Skeletal muscle tissue (tissue), 4 donors: ENCODE data around the gene SPATA46. TPM values are rescaled to one million over a fixed set of nuclear protein-coding genes. Genes with fewer than 3 reads are reported as not detected.

Source experiments
- H3K27ac ChIP-seq: one replicate; pipeline ENCODE4 v1.7.0; 2013; ENCODE audit warnings: mild to moderate bottlenecking, low read depth, low read length, inconsistent platforms
- H3K27me3 ChIP-seq, 3 donors: one replicate each; pipeline ENCODE4 v1.7.0; 2013; ENCODE audit warnings: low read length in 3 of 3; ENCODE audit not compliant: control insufficient read depth in 3 of 3, insufficient read depth in 3 of 3
- H3K36me3 ChIP-seq, 3 donors: one replicate each; pipeline ENCODE4 v1.7.0; 2013; ENCODE audit warnings: low read length in 3 of 3; ENCODE audit not compliant: control insufficient read depth in 3 of 3, insufficient read depth in 3 of 3
- H3K4me1 ChIP-seq, 3 donors: one replicate each; pipeline ENCODE4 v1.7.0; 2013; ENCODE audit warnings: low read length in 3 of 3, mild to moderate bottlenecking in 3 of 3; ENCODE audit not compliant: control insufficient read depth in 3 of 3, insufficient read depth in 3 of 3
- H3K4me3 ChIP-seq, 3 donors: one replicate each; pipeline ENCODE4 v1.7.0; 2013; ENCODE audit warnings: low read length in 3 of 3
- H3K9ac ChIP-seq, 3 donors: one replicate each; pipeline ENCODE4 v1.7.0; 2013; ENCODE audit warnings: low read length in 3 of 3, mild to moderate bottlenecking in 3 of 3, moderate library complexity in 2 of 3, low read depth in 1 of 3
- H3K9me3 ChIP-seq, 3 donors: one replicate each; pipeline ENCODE4 v1.7.0; 2013; ENCODE audit warnings: low read length in 3 of 3; ENCODE audit not compliant: control insufficient read depth in 3 of 3
- total RNA-seq: library from RNA; depleted of rRNA; stranded (reverse); fragments of >200 nt; gene quantifications from one replicate; pipeline ENCODE4 v1.2.3, GENCODE V29; 2014
- donor health status: Osteomylitis.

Gene SPATA46
- total RNA-seq, 1 donor from 2014 or later: not detected

DNA sequence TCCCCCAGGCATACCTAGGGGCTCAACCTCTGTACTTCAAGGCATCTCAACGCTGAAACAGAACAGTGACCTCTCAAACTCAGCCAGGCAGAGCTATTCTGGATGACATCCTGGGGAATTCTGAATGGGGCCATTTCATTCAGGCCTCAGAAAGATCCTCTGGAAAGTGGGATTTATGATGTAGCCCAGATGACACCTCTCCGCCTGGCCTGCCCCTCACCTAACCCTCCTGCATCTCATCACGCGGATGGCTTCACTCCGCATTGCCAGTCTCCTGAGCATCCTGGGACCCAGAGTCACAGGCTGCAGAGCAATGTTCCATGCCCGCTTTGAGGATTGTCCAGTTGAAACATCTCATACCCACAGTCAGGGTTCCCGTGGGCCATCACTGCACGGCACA is 1.2 kb downstream of the SPATA46 start:
- Histone ChIP-seq H3K4me1 (no peaks in the 10 kb centered on the region), H3K9me3 (no peaks in the 10 kb centered on the region), H3K27ac (no peak overlapping the region)

GRCh38 chr1:162374406-162374805 is 2.2 kb downstream of the SPATA46 start:
- H3K9ac ChIP-seq: no peak overlapping the region
- no peaks in the 10 kb centered on the region for H3K4me1 ChIP-seq
- no peak overlapping the region for H3K4me3 ChIP-seq
- no peaks in the 10 kb centered on the region for H3K27me3 ChIP-seq
- H3K27ac ChIP-seq: no peak overlapping the region
- H3K36me3 ChIP-seq: no peaks in the 10 kb centered on the region
- no peaks in the 10 kb centered on the region for H3K9me3 ChIP-seq

More for the DNA sequence above, 1.2 kb downstream of the SPATA46 start:
- no peaks in the 10 kb centered on the region for H3K27me3 ChIP-seq
- H3K36me3 ChIP-seq: no peaks in the 10 kb centered on the region
- H3K4me3 ChIP-seq: no peak overlapping the region
- no peak overlapping the region for H3K9ac ChIP-seq

- Histone ChIP-seq H3K27ac (no peak overlapping the region), H3K4me1 (no peaks in the 10 kb centered on the region), H3K9me3 (no peaks in the 10 kb centered on the region), H3K27me3 (no peaks in the 10 kb centered on the region), H3K36me3 (no peaks in the 10 kb centered on the region), H3K9ac (no peak overlapping the region), H3K4me3 (no peak overlapping the region)
These were observed 3.0 kb downstream of the SPATA46 start for GRCh38 chr1:162373541-162374260.

GRCh38 chr1:162373072-162373427 is 3.6 kb downstream of the SPATA46 start:
- no peak overlapping the region for H3K27ac ChIP-seq
- H3K27me3 ChIP-seq: no peaks in the 10 kb centered on the region
- no peaks in the 10 kb centered on the region for H3K36me3 ChIP-seq
- H3K4me3 ChIP-seq: no peak overlapping the region
- H3K9me3 ChIP-seq: no peaks in the 10 kb centered on the region
- H3K4me1 ChIP-seq: no peaks in the 10 kb centered on the region
- H3K9ac ChIP-seq: no peak overlapping the region

GRCh38 chr1:162372159-162373071 is 4.2 kb downstream of the SPATA46 start:
- Histone ChIP-seq H3K9me3 (no peaks in the 10 kb centered on the region), H3K4me3 (no peak overlapping the region), H3K4me1 (no peaks in the 10 kb centered on the region), H3K9ac (no peak overlapping the region), H3K36me3 (no peaks in the 10 kb centered on the region), H3K27me3 (no peaks in the 10 kb centered on the region), H3K27ac (no peak overlapping the region)

GRCh38 chr1:162371611-162372010 is 5.0 kb downstream of the SPATA46 start:
- no peak overlapping the region for H3K4me3 ChIP-seq
- no peaks in the 10 kb centered on the region for H3K36me3 ChIP-seq
- no peak overlapping the region for H3K9ac ChIP-seq
- H3K27ac ChIP-seq: no peak overlapping the region
- H3K9me3 ChIP-seq: no peaks in the 10 kb centered on the region
- H3K27me3 ChIP-seq: no peaks in the 10 kb centered on the region
- no peaks in the 10 kb centered on the region for H3K4me1 ChIP-seq

- H3K9me3 ChIP-seq: no peaks in the 10 kb centered on the region
- H3K9ac ChIP-seq: no peak overlapping the region
- no peak overlapping the region for H3K27ac ChIP-seq
- H3K27me3 ChIP-seq: peaks cover 0 to 3% (median 0%) of the 10 kb centered on the region in 3 donors
- no peaks in the 10 kb centered on the region for H3K4me1 ChIP-seq
- no peak overlapping the region for H3K4me3 ChIP-seq
- H3K36me3 ChIP-seq: no peaks in the 10 kb centered on the region
These were observed 5.9 kb downstream of the SPATA46 start for GRCh38 chr1:162370721-162371120.

DNA sequence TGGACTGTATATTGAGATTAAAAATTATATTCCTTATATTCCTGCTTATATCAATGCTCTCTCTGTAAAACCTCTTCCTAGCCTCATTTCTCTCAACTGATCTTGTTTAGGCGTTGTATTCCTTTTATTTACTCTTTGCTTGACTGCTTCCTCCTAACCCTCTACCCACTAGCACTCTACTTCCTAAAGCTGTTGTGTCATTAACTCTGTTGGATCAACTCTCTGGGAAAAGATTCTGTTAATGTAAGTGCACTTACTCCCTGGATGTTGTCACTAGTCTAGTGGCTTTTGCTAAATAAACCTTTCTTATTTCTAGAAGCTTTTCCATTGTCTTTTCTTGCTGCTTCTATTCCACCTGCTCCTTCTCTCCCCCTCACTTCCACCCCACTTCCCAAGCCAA is 6.5 kb downstream of the SPATA46 start:
- Histone ChIP-seq H3K4me3 (no peak overlapping the region), H3K4me1 (no peaks in the 10 kb centered on the region), H3K36me3 (no peaks in the 10 kb centered on the region), H3K27me3 (peaks cover 0 to 3% (median 0%) of the 10 kb centered on the region in 3 donors), H3K9ac (no peak overlapping the region), H3K9me3 (no peaks in the 10 kb centered on the region), H3K27ac (no peak overlapping the region)

- no peak overlapping the region for H3K27ac ChIP-seq
- H3K9ac ChIP-seq: no peak overlapping the region
- H3K4me1 ChIP-seq: no peaks in the 10 kb centered on the region
- no peaks in the 10 kb centered on the region for H3K36me3 ChIP-seq
- H3K4me3 ChIP-seq: no peak overlapping the region
- H3K9me3 ChIP-seq: no peaks in the 10 kb centered on the region
- H3K27me3 ChIP-seq: peaks cover 0 to 3% (median 0%) of the 10 kb centered on the region in 3 donors
These were observed 7.1 kb downstream of the SPATA46 start for GRCh38 chr1:162369571-162369970.

GRCh38 chr1:162368451-162368850 is 8.2 kb downstream of the SPATA46 start:
- no peaks in the 10 kb centered on the region for H3K9me3 ChIP-seq
- H3K4me1 ChIP-seq: no peaks in the 10 kb centered on the region
- peaks cover 0 to 3% (median 0%) of the 10 kb centered on the region in 3 donors for H3K27me3 ChIP-seq
- no peak overlapping the region for H3K27ac ChIP-seq
- no peak overlapping the region for H3K4me3 ChIP-seq
- H3K9ac ChIP-seq: no peak overlapping the region
- H3K36me3 ChIP-seq: no peaks in the 10 kb centered on the region
